Fibroblast of the aortic adventitia (primary cell): ENCODE measurements around the gene MAGIX. TPM values are rescaled to one million over a fixed set of nuclear protein-coding genes. Genes with fewer than 3 reads are reported as not detected.

Source experiments
- DNase-seq: peaks from one replicate; pipeline ENCODE4 v3.0.0-alpha.2; 2010; ENCODE audit warnings: low read depth
- H3K4me3 ChIP-seq: 2 replicates; pipeline ENCODE4 v1.5.1; 2011; ENCODE audit warnings: low read depth, mild to moderate bottlenecking, control low read depth, low read length, moderate library complexity
- CTCF ChIP-seq: IDR thresholded peaks from 2 replicates; pipeline ENCODE4 v1.5.1; 2011; ENCODE audit warnings: mild to moderate bottlenecking, low read length, control low read depth, inconsistent platforms; ENCODE audit not compliant: insufficient read depth
- small RNA-seq: library from RNA; depleted of rRNA; stranded (forward); fragments of <200 nt; gene quantifications from one replicate; pipeline ENCODE3, GENCODE V24; 2012
- total RNA-seq: library from RNA; depleted of rRNA; stranded (reverse); fragments of >200 nt; gene quantifications from 2 replicates; pipeline ENCODE4 v1.2.3, GENCODE V29; 2012; ENCODE audit warnings: low replicate concordance

MAGIX gene
- total RNA-seq, 1 donor, result 1.7 TPM

DNA sequence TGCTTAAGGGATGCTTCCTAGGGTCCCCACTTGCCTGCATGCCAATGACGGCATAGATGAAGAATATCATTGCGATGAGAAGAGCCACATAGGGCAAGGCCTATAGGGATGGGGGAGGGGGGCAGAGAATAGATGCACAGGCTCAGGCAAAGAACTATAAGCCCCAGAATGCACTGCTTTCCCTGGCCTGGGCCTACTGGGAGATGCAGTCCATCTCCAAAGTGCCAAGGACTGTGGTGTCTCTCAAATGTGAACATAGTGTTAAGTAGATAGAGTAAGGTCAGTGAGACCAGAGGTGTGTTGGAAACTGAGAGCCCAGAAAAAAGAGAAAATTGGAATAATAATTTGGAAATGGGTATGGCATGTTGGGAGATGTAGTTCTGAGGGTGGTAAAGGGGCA lies 49.7 kb downstream of the MAGIX start:
- DNase-seq, result no peak
- no peak overlapping the region for H3K4me3 ChIP-seq
- TF ChIP-seq CTCF, result no peak

DNA sequence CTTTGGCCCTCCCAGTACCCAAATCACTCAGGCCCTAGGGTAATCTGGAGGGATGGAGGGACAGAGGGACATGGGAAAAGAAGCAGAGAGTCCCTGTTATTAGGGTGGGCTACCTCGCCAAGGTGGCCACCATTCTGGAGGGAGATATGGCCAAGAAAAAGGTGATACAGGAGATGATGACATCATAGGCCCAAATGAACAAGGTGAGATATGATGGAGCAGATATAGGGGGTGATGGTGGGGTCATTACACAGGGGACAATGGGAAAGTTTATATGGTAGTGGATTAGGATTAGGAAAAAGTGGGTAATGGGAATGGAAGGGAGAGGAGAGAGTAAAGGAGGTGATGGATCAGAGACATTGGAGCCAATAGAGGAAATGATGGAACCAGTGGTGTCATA lies 50.3 kb downstream of the MAGIX start:
- no peak for DNase-seq
- no peak for TF ChIP-seq CTCF
- H3K4me3 ChIP-seq, result no peak overlapping the region

GRCh38 chrX:49214416-49214815 lies 51.9 kb downstream of the MAGIX start:
- DNase-seq, result no peak
- no peak for TF ChIP-seq CTCF

DNA sequence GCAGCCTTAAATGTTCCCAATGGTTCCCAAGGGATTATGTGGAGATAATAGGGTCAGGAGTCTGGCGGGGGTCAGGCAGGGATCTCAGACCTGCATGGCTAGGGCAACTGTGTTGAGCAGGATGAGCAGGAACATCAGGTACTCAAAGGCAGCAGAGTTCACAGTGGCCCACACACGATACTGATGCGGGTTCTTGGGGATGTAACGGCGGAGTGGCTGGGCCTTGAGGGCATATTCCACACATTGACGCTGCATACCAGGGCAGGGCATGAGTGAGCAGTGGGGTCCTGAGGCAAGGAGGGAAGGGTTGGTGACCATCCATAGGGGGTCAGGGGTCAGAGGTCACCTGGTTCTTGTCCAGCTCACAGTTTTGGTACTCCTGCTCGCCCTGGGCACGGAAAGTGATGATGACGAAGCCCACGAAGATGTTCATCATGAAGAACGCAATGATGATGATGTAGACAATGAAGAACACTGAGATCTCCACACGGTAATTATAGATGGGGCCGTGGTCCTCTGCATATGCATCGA lies 52.5 kb downstream of the MAGIX start:
- TF ChIP-seq CTCF, result no peak
- no peak for DNase-seq
- H3K4me3 ChIP-seq, result no peak overlapping the region

More at GRCh38 chrX:49214416-49214815, 51.9 kb downstream of the MAGIX start:
- H3K4me3 ChIP-seq, result no peak overlapping the region

Small RNAs within 50 kb of the gene (small RNA-seq; reads per million reads assigned to genes)
- gene RN7SL262P, result not detected

Other genes with a start within 250 kb of the MAGIX start
- gene PIM2, start 243.7 kb upstream of the MAGIX start, total RNA-seq, result 2.1 and 5.0 TPM in 2 replicates
- gene OTUD5, start 205.2 kb upstream of the MAGIX start, total RNA-seq, result 15.5 and 26.0 TPM in 2 replicates
- gene KCND1, start 190.9 kb upstream of the MAGIX start, total RNA-seq, result 0.81 and 1.4 TPM in 2 replicates
- gene GRIPAP1, start 160.5 kb upstream of the MAGIX start, total RNA-seq, result 11.9 and 15.7 TPM in 2 replicates
- gene TFE3, start 119.4 kb upstream of the MAGIX start, total RNA-seq, result 18.9 and 50.5 TPM in 2 replicates
- gene CCDC120, start 103.8 kb upstream of the MAGIX start, total RNA-seq, result 0.90 and 1.2 TPM in 2 replicates
- 2.6 and 17.8 TPM in 2 replicates for gene PRAF2, start 88.8 kb upstream of the MAGIX start, total RNA-seq
- gene WDR45, start 82.9 kb upstream of the MAGIX start, total RNA-seq, result 66.5 and 73.9 TPM in 2 replicates
- 12.5 and 18.2 TPM in 2 replicates for gene GPKOW, start 39.0 kb upstream of the MAGIX start, total RNA-seq
- 8.7 and 93.2 TPM in 2 replicates for gene PLP2, start 9.1 kb downstream of the MAGIX start, total RNA-seq
- 2.9 and 5.0 TPM in 2 replicates for gene PRICKLE3, start 23.6 kb downstream of the MAGIX start, total RNA-seq
- 0.16 and 0.18 TPM in 2 replicates for gene SYP, start 37.4 kb downstream of the MAGIX start, total RNA-seq
- not detected in 2 replicates for gene CACNA1F, start 70.6 kb downstream of the MAGIX start, total RNA-seq
- gene CCDC22, start 72.7 kb downstream of the MAGIX start, total RNA-seq, result 6.5 and 13.6 TPM in 2 replicates
- not detected in 2 replicates for gene FOXP3, start 102.0 kb downstream of the MAGIX start, total RNA-seq
- 4.2 and 6.9 TPM in 2 replicates for gene PPP1R3F, start 107.0 kb downstream of the MAGIX start, total RNA-seq
- gene GAGE10, start 140.9 kb downstream of the MAGIX start, total RNA-seq, result not detected in 2 replicates
- not detected in 2 replicates for gene GAGE12J, start 159.3 kb downstream of the MAGIX start, total RNA-seq
- not detected in 2 replicates for gene GAGE13, start 168.8 kb downstream of the MAGIX start, total RNA-seq